SU-DHL-6 (cell line): ENCODE measurements around the gene NDUFS7.

Experiments
- CTCF ChIP-seq: fragments of 200-600 bp; sonication (generic); IDR thresholded peaks from one replicate; pipeline ENCODE4 v1.5.1; 2017; ENCODE audit warnings: antibody characterized with exemption, mild to moderate bottlenecking, low read length, moderate library complexity; ENCODE audit not compliant: insufficient read depth, poor library complexity, severe bottlenecking
- EZH2phosphoT487 ChIP-seq: fragments of 200-600 bp; sonication (generic), shearing (Covaris generic); conservative IDR thresholded peaks from 2 replicates; pipeline ENCODE4 v1.6.1; 2018; ENCODE audit warnings: mild to moderate bottlenecking, antibody characterized with exemption, low read length, moderate library complexity, mixed read lengths

- TF ChIP-seq CTCF = no peak
- no peak for TF ChIP-seq EZH2phosphoT487
Observed at GRCh38 chr19:1365319-1366269, 18.1 kb upstream of the NDUFS7 start.
